EH (cell line): ENCODE results near the gene WARS2.
"Not testable (repeated sequence)": the region's sequence is repeated elsewhere in the genome, so short reads cannot be mapped to it uniquely, and the experiment has no call there.

Source experiments
- DNase-seq: peaks from one replicate; pipeline ENCODE4 v3.0.0-alpha.2; 2015; ENCODE audit warnings: low read depth

The WARS2 gene

DNA sequence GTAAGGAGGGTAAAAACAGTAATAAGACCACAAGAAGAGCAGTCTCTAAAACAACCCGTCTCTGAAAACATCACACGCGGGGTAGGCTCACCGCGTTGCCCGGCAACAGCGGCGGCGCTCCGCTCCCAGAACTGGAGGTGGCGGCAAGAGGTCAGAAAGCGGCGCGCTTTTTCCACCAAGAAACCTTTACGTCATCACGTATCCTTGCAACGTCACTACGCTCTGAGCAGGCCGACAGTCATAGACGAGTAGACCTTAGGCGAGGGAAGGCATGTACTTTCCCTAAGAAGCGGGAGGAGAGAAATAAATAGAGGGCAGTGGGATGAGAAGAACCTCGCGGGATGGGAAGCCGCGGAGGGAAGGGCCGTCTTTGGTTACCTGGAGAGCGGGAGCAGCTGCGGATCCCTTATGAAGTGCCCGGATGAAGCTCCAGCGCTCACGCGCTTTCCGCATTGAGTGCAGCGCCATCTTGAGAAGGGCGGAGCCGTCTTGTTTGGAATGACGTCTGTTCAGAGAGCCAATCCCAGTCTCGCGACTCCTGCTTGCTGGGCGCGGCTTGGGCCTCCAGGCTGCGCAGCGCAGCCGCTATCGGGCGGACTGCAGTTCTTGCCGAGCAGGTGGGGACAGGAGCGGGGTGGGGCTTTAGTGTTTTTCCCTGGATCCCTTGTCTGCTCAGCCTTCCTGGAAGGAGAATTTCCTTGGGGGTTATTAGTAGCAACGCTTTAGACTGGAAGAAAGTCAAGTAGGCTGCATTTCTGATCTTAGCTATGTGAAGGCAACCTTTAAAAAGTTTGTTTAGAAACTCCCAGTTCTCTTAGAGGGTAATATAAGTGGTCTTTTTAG is at the start of gene WARS2:
Gene WARS2, minus strand, starts transcription at position 477 of the 843 bp plus-strand sequence. Its CDS starts 9 bp downstream, at position 468.
- peak; percentile 97 for DNase-seq

DNA sequence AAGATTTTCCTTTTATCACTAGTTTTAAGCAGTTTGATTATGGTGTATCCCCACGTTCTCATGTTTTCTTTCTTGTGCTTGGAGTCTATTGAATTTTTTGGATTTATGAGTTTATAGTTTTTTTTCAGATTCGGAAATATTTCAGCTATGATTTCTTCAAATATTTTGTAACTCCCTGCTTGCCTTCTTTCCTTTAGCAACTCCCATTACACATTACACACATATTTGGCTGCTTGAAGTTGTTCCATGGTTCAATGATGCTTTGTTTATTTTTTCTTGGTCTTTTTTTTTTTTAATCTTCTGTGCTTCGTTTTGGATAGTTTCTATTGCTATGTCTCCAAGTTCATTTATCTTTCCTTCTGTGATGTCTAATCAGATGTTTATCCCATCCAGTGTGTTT is 48.5 kb upstream of the WARS2 start:
- peak; percentile 59 for DNase-seq

DNA sequence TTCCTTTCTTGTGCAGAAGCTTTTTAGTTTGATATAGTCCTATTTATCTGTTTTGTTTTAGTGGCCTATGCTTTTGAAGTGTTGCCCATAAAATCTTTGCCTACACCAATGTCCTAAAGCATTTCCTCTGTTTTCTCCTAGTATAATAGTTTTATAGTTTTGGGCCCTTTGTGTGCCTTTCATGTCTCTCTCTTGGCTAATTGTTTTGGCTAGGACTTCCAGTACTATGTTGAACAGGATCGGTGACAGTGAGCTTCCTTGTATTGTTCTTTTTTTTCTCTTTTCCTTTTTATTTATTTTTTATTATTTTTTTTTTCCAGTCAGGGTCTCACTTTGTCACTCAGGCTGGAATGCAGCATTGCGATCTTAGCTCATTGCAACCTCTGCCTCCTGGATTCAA is 47.0 kb upstream of the WARS2 start:
- DNase-seq = no peak

DNA sequence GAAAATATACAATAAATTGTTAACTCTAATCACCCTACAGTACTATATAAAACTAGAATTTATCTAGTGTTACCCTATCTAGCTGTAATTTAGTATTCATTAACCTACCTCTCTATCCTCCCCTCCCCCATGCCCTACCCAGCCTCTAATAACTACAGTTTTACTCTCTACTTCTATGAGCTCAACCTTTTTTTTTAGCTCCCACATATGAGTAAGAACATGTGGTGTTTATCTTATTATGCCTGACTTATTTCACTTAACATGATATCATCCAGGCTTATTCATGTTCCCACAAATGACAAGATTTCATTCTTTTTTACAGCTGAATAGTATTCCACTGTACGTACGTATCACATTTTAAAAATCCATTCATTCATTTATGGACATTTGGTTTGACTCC is 46.0 kb upstream of the WARS2 start:
- no peak for DNase-seq

DNA sequence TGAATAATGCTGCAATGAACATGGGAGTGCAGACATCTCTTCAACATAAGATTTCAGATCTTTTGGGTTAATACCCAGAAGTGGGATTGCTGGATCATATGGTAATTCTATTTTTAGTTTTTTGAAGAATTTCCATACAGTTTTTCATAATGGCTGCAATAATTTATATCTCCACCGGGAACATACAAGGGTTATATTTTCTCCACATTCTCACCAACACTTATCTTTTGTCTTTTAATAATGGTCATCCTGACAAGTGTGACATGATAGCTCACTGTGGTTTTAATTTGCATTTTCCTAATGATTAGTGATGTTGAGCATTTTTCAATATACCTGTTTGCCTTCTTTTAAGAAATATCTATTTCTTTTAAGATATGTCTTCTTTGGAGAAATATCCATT is 44.5 kb upstream of the WARS2 start:
- DNase-seq = no peak

DNA sequence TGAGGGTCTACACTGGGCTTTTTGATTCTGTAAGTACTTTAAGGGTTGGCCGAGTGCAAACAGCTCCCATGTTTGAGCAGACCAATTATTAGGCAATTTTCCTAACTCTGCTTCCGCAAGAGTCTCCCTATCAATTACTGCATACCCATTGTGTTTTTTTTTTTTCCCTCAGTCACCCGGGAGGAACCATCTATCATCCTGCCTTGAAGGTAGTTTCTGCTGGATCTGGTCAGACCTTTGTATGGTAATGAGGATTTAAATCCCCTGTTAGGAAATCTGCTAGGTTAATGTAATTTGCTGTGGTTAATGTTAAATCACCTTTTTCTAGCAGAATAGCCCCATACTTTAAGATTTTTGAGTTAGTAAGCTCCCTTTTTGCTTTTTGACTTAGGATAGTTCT is 40.8 kb upstream of the WARS2 start:
- no peak for DNase-seq

DNA sequence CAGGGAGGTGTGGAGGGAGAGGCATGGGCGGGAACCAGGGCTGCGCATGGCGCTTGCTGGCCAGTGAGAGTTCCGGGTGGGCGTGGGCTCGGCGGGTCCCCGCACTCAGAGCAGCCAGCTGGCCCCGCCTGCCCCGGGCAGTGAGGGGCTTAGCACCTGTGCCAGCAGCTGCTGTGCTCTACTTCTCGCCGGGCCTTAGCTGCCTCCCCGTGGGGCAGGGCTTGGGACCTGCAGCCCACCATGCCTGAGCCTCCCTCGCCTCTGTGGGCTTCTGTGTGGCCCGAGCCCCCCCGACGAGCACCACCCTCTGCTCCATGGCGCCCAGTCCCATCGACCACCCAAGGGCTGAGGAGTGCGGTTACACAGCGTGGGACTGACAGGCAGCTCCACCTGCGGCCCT is 38.6 kb upstream of the WARS2 start:
- no peak for DNase-seq

DNA sequence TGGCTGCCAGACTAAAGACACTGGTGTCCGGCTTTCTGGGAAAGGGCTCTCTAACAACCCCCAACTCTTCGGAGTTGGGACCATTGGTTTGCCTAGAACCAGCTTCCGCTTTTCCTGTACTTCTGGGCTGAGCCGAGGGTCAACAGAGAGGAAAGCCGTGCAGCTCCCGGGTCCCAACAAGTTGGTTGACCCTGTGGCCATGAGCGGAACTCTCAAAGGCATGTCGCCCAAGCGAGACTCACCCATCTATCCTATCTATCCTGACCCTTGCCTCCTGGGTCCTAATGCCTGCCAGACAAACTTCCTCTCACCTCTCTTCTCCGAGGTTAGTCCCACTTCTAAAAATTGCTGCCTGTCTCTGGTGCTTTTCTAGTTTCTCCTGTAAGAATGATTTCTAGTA is 32.5 kb upstream of the WARS2 start:
- DNase-seq = not testable (repeated sequence)

DNA sequence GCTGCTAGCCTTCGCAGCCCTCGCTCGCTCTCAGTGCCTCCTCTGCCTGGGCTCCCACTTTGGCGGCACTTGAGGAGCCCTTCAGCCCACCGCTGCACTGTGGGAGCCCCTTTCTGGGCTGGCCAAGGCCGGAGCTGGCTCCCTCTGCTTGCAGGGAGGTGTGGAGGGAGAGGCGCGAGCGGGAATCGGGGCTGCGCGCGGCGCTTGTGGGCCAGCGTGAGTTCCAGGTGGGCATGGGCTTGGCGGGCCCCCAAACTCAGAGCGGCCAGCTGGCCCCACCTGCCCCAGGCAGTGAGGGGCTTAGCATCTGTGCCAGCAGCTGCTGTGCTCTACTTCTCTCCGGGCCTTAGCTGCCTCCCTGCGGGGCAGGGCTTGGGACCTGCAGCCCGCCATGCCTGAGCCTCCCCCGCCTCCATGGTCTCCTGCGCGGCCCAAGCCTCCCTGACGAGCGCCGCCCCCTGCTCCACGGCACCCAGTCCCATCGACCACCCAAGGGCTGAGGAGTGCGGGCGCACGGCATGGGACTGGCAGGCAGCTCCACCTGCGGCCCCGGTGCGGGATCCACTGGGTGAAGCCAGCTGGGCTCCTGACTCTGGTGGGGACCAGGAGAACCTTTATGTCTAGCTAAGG is 31.0 kb upstream of the WARS2 start:
- DNase-seq = not testable (repeated sequence)

DNA sequence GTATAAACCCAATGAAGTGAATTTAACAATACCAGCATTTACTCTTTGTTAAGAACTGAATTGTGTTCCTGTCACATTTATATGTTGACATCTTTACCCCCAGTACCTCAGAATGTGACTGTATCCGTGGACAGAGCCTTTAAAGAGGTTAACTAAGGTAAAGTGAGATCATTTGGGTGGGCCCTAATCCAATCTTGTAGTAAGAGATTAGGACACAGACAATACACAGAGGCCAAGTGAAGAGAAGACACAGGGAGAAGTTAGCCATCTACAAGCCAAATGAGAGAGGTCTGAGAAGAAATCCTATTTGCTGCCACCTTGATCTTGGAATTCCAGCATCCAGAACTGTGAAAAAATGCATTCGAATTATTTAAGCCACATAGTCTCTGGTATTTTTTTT is 22.9 kb upstream of the WARS2 start:
- no peak for DNase-seq

DNA sequence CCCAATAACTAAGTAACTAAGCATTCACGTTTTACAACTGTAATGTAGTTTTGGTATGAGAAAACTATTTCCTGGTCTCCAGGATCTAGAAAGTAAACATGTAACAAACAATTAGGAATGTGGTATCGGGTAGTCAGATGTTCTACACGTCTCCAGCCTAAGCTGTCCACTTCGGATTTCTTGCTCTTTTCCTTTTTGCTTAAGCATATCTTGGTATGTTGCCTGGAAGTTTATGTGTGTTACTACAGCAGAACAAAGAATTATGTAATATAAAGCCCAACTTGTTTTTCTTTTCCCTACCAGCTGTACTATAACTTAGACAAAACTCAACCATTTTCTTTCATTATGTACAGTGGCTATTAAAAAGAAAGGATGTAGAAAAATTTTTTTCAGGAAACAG is 20.4 kb upstream of the WARS2 start:
- peak; percentile 86 for DNase-seq

DNA sequence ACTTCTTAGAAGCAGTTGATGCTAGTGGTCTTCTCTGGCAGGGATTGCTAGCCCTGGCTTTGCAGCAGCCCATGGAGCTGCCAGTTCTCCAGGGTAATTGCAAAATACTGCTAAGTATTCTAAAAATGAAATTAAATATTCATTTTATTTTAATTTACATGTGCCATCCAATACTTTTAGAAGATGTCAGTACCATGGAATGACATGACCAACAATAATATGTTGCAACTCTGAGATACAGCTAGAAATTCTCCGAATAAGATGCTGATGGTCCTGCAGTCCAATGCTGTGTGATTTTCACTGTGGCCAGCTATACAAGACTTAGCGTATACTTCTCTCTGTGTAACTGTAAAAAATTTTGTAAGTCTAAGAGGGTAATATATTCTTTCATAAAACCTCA is 20.0 kb upstream of the WARS2 start:
- DNase-seq = no peak

DNA sequence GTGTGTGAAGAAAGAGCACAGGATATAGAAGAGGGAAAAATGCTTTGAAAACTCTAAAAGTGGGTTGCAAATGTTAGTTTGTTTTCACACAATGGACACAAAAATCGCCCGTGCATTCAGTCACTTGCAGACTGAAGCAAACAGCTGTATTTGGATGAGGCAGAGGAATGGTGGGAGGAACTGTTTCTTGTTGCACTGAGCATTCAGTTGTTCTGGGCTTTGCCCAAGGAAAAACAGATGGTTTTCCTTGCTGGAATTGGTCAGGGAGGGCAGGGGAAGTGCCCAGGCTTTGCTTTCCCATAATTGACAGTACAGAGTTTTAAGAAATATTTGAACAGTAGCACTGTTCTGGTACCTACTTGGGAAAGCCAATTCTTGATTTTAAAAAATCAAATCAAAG is 19.5 kb upstream of the WARS2 start:
- peak; percentile 16 for DNase-seq

DNA sequence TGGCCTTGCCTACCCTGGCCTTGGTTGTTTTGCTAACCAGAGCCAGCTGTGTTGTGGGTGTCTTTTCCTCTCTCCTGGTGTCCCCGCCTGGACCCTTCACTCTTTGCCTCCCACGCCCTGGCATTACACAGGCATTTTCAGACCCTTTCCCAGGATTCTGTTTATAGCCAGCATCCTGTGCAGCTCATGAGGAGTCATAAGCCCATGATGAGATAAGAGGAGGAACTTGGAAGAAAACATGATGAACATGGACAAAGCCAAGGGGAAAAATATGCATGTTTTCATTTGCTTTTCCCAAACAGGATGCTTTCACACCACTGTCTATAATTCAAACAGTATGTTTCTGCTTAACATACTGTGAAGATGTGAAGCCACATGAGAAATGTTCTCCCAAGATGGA is 18.7 kb upstream of the WARS2 start:
- peak; percentile 81 for DNase-seq

DNA sequence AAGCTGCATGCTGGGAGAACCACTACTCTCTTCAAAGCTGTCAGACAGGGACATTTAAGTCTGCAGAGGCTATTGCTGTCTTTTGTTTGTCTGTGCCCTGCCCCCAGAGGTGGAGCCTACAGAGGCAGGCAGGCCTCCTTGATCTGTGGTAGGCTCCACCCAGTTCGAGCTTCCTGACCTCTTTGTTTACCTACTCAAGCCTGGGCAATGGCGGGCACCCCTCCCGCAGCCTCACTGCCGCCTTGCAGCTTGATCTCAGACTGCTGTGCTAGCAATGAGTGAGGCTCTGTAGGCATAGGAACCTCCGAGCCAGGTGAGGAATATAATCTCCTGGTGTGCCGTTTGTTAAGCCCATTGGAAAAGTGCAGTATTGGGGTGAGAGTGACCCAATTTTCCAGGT is 16.3 kb upstream of the WARS2 start:
- DNase-seq = not testable (repeated sequence)

DNA sequence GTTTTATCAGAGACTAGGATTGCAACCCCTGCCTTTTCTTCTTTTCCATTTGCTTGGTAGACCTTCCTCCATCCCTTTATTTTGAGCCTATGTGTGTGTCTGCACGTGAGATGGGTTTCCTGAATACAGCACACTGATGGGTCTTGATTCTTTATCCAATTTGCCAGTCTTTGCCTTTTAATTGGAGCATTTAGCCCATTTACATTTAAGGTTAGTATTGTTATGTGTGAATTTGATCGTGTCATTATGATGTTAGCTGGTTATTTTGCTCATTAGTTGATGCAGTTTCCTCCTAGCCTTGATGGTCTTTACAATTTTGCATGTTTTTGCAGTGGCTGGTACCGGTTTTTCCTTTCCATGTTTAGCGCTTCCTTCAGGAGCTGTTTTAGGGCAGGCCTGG is 14.6 kb upstream of the WARS2 start:
- not testable (repeated sequence) for DNase-seq

DNA sequence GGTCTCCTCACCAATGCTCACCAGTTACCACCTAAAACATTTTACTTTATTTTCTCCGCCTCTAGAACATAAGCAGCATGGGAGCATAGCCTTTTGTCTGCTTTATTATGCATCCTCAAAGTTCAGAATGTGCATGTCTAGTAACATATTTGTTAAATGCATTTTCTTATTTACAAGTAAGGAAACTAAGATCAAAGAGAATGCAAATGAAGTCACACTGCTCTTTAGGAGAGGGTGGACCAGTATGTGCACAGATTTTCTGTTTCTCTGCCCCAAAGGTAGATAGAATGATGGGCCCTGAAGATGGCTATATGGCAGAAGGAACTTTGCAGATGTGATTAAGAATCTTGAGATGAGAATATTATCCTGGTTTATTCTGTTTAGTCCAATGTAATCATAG is 9.7 kb upstream of the WARS2 start:
- no peak for DNase-seq

DNA sequence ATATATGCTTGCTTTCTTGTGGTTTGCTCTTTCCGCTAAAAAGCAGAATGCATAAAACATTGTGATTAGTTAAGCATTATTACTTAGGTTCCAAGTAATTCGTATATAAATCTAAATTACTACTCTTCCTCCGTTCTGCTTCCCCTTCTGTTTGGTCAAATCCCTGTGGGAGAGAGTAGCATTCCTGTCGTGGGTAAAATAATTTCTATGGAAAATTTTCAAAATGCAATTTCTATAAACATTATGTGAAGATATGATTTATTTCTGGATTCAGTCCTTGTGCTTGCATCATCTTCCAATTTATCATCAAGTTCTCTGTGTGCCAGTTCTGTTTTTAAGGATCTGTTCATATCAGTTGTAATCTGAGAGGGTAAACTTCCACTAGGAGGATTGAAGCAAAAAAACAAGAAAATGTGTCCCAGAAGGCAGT is 7.2 kb upstream of the WARS2 start:
- DNase-seq = no peak

DNA sequence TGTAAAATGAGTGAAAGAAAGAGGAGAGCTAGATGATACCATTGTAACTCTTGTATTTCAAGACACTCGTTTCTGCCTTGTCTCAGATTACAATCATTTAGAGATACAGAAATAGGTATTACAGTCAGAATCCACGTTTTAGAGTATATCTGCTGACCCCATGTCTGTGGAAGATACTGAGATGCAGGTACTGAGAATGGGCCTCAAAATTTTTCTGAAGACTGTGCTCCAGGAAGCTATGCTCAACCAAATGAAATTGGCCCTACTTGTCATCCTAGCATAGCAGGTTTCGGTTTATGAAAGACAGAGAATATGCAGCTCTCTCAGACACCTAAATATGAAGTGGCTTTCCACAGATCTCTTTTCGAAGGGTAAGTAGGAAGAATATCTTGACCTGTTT is 6.0 kb upstream of the WARS2 start:
- no peak for DNase-seq

DNA sequence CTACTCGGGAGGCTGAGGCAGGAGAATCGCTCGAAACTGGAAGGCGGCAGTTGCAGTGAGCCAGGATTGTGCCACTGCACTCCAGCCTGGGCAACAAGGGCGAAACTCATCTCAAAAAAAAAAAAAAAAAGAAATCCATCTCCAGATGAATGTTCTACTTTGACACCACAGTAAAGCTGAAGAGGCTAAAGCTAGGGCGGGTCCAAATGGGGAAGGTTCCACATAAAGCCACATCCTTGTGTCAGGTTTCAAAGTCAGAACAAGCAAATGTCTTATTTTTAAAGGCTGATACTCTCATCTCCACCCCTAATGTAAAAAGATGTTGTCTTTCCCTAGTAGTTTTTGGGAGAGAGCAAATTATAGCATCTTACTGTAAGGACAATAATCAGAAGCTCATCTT is 4.4 kb upstream of the WARS2 start:
- no peak for DNase-seq

DNA sequence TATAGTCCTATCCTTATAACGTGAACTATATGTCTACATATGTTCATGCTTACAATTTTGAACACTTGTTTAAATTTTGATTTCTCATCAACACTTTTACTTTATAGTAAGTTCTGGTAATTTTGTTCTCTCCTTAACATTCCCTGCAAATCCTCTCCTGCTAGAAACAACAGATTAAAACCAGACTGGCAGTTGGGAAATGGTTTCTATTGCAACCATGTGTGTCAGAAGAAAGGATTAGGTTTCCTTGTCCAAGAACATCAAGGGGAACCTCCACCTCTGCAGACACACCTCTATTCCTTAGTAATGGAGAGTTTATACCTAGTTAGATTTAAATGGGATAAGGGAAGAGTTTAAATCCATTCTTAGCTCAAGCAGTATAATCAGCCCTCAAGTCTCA is 3.3 kb upstream of the WARS2 start:
- DNase-seq = no peak

DNA sequence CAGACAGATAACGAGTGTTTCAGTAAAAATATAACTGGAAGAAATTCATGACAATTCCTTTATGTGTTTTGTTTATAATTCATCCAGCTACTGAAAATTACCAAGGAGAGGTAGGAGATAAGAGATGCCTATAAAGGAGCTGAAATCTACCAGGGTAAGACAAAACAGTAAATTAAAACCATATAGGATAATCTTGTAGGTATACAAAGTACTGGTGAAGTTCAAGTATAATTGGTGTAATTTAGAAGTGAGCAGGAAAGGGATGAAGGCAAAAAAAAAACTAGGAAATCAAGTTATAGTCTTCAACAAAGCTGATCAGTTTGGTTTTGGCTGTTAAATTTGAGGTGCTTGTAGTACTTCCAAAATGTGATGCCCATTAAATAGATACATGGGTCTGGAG is 1.2 kb upstream of the WARS2 start:
- DNase-seq = no peak

DNA sequence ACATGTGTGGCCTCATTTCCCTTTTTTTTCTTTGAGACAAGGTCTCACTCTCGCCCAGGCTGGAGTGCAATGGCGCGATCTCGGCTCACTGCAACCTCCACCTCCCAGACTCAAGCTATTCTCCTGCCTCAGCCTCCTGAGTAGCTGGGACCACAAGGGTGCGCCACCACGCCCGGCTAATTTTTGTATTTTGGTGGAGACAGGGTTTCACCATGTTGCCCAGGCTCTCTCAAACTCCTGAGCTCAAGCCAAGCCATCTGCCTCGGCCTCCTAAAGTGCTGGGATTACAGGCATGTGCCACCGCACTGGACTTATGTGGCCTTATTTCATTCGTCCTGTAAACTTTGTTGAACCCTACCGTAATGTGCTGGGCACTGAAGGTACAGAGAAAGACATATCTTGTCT is 569 bp upstream of the WARS2 start:
- peak; percentile 31 for DNase-seq

DNA sequence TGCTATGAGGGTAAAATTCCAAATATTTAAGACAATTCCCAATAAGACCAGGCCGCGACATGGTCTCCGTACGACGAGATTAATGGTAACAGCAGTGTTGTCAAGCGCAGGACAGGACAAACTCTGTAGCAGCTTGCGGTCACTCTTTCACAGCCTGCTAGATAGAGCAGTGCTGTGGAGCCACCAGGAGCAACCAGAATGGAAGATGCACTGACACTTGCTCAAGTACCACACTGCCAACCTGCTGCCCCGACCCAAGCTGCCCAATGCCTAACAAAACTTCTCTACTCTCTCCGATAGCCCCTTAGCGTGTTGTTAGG is 636 bp downstream of the WARS2 start:
- no peak for DNase-seq
